Fibroblast of lung (primary cell): ENCODE results near the gene C1orf105. TPM values are rescaled to one million over a fixed set of nuclear protein-coding genes. Genes with fewer than 3 reads are reported as not detected.
A peak's percentile ranks its signal among the peaks of the same experiment; 100 is the strongest.

Experiments
- DNase-seq, 2 donors: peaks; one replicate each; pipeline versions ENCODE4 v3.0.0 to v3.0.0-alpha.2; 2010; ENCODE audit warnings: low read depth in 2 of 2
- H2AFZ ChIP-seq: 2 replicates; pipeline ENCODE4 v1.5.1; 2012; ENCODE audit warnings: low read length, control low read depth, inconsistent platforms
- H3K27ac ChIP-seq: 2 replicates; pipeline ENCODE4 v1.5.1; 2011; ENCODE audit warnings: low read length, control low read depth; ENCODE audit not compliant: insufficient read depth
- H3K27me3 ChIP-seq: 2 replicates; pipeline ENCODE4 v1.5.1; 2011; ENCODE audit warnings: mild to moderate bottlenecking, low read length; ENCODE audit not compliant: control insufficient read depth, insufficient read depth
- H3K36me3 ChIP-seq: 2 replicates; pipeline ENCODE4 v1.5.1; 2011; ENCODE audit warnings: low read length; ENCODE audit not compliant: control insufficient read depth, insufficient read depth
- H3K4me1 ChIP-seq: 2 replicates; pipeline ENCODE4 v1.5.1; 2011; ENCODE audit warnings: low read length; ENCODE audit not compliant: control insufficient read depth, insufficient read depth; ENCODE audit errors: extremely low read depth
- H3K4me2 ChIP-seq: 2 replicates; pipeline ENCODE4 v1.5.1; 2011; ENCODE audit warnings: low read length, control low read depth; ENCODE audit not compliant: insufficient read depth; ENCODE audit errors: extremely low read depth
- H3K4me3 ChIP-seq, 4 experiments: fragments of 200-600 bp in 1 of 4; sonication (generic) in 1 of 4; replicated peaks in 1 of 4; 2 replicates each; pipeline ENCODE4 v1.5.1; 2011 to 2016; ENCODE audit warnings: low read length in 4 of 4, low read depth in 3 of 4, mild to moderate bottlenecking in 3 of 4, control low read depth in 2 of 4, inconsistent platforms in 1 of 4, mixed read lengths in 1 of 4; ENCODE audit not compliant: insufficient read depth in 1 of 4; ENCODE audit errors: control extremely low read depth in 1 of 4
- H3K79me2 ChIP-seq: 2 replicates; pipeline ENCODE4 v1.5.1; 2012; ENCODE audit warnings: mild to moderate bottlenecking, low read length, inconsistent platforms; ENCODE audit not compliant: control insufficient read depth, insufficient read depth
- H3K9ac ChIP-seq: 2 replicates; pipeline ENCODE4 v1.5.1; 2011; ENCODE audit warnings: mild to moderate bottlenecking, low read length, control low read depth; ENCODE audit not compliant: insufficient read depth
- H3K9me3 ChIP-seq: 2 replicates; pipeline ENCODE4 v1.5.1; 2012; ENCODE audit warnings: low read depth, low read length; ENCODE audit not compliant: control insufficient read depth, insufficient read depth
- H4K20me1 ChIP-seq: 2 replicates; pipeline ENCODE4 v1.5.1; 2011; ENCODE audit warnings: low read length; ENCODE audit not compliant: control insufficient read depth, insufficient read depth; ENCODE audit errors: extremely low read depth
- EZH2 ChIP-seq: IDR thresholded peaks from 2 replicates; pipeline ENCODE4 v1.5.1; 2012; ENCODE audit warnings: low read length, control low read depth, mild to moderate bottlenecking; ENCODE audit errors: missing control alignments
- polyA plus RNA-seq, 2 donors: library from polyadenylated mRNA; depleted of rRNA in 1 of 2; stranded (reverse) in 1 of 2; unstranded in 1 of 2; fragments of >200 nt; gene quantifications; 2 replicates each; pipeline ENCODE4 v1.2.1, GENCODE V29; 2011 to 2012; ENCODE audit warnings: missing spikeins in 1 of 2
- total RNA-seq: library from RNA; depleted of rRNA; stranded (reverse); fragments of >200 nt; gene quantifications from 2 replicates; pipeline ENCODE4 v1.2.1, GENCODE V29; 2014
- TF ChIP-seq, protein P1 (sequence below), 2 donors: IDR thresholded peaks in 1 of 2; conservative IDR thresholded peaks in 1 of 2; 1 replicate in 1 of 2; 2 replicates in 1 of 2; pipeline ENCODE4 v1.5.1; 2011 to 2012; ENCODE audit warnings: low read length in 2 of 2, control low read depth in 1 of 2, inconsistent platforms in 1 of 2, low read depth in 1 of 2, mild to moderate bottlenecking in 1 of 2

C1orf105 gene
- total and polyA plus RNA-seq, 2 donors (not counting 1 experiment from before 2014, with no cell fraction given): not detected

DNA sequence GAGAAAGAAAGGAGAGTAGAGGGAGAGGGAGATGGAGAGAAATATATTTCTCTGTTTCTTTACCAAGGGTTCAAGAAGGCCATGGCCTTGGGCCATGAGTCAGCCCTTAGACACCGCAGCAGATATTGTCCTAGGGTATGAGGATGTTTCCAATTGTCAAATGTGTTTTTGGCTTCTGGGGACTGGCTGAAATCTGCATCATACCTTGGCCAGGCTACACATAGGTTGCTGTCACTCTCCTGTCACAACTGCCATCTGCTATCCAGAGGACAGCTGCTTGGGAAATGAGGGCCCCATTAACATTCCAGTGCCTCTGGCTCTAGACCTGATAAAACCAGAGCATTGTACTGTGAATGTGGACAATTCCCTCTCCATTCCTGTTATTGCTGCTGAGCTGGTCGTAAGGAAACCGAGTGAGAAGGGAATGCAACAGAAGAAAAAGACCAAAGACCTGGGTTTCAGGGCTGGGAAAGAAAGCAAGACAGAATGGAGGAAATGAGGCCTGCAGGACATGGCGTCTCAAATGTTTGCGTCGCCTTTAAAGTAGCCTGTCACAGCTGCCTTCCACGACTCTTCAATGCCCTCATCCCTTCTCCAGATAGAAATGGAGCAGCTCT lies 32.2 kb downstream of the C1orf105 start:
- H3K9ac ChIP-seq: no peak overlapping the region
- TF ChIP-seq EZH2: no peak
- TF ChIP-seq, protein P1, sequence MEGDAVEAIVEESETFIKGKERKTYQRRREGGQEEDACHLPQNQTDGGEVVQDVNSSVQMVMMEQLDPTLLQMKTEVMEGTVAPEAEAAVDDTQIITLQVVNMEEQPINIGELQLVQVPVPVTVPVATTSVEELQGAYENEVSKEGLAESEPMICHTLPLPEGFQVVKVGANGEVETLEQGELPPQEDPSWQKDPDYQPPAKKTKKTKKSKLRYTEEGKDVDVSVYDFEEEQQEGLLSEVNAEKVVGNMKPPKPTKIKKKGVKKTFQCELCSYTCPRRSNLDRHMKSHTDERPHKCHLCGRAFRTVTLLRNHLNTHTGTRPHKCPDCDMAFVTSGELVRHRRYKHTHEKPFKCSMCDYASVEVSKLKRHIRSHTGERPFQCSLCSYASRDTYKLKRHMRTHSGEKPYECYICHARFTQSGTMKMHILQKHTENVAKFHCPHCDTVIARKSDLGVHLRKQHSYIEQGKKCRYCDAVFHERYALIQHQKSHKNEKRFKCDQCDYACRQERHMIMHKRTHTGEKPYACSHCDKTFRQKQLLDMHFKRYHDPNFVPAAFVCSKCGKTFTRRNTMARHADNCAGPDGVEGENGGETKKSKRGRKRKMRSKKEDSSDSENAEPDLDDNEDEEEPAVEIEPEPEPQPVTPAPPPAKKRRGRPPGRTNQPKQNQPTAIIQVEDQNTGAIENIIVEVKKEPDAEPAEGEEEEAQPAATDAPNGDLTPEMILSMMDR (conservative IDR thresholded peaks at IDR 0.05 in 1 of 2, IDR thresholded peaks at IDR 0.05 in 1 of 2; ENCODE audit: low read depth in 1 of 2, low read length in 2 of 2): no peak
- peaks cover 2% of the 10 kb centered on the region for H3K4me1 ChIP-seq
- no peak overlapping the region for H3K4me2 ChIP-seq
- H3K27me3 ChIP-seq: peaks cover 2% of the 10 kb centered on the region
- H2AFZ ChIP-seq: no peak overlapping the region
- peak in 1 of 2 donors; percentile 21 for DNase-seq
- no peaks in the 10 kb centered on the region for H3K9me3 ChIP-seq
- H3K27ac ChIP-seq: no peak overlapping the region
- no peaks in the 10 kb centered on the region for H3K36me3 ChIP-seq
- no peaks in the 10 kb centered on the region for H4K20me1 ChIP-seq
- no peak overlapping the region for H3K4me3 ChIP-seq
- no peaks in the 10 kb centered on the region for H3K79me2 ChIP-seq

DNA sequence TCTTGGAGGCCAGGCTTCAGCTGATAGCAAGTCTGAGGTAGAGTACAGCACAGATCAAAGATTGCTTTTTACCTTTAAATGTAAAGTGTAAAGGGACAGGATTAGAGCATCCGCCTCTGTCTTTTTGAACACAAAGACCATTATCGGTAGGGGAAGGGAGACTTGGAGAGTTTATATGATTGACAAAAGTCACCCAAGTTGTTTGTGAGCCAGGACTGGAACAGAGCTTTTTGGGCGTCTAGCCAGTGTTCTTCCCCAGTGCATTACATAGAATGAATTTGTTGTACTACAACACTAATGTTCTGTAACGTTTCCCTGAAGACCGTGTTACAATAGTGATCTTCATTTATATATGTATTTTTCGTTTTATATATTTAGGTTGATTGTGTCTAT lies 32.7 kb downstream of the C1orf105 start:
- Histone ChIP-seq H3K9ac (no peak overlapping the region), H3K27me3 (peaks cover 2% of the 10 kb centered on the region), H3K4me3 (no peak overlapping the region), H3K4me2 (no peak overlapping the region), H3K4me1 (peaks cover 2% of the 10 kb centered on the region), H3K36me3 (no peaks in the 10 kb centered on the region), H2AFZ (no peak overlapping the region), H3K79me2 (no peaks in the 10 kb centered on the region), H4K20me1 (no peaks in the 10 kb centered on the region), H3K9me3 (no peaks in the 10 kb centered on the region), H3K27ac (no peak overlapping the region)
- DNase-seq: no peak
- TF ChIP-seq, protein P1 (conservative IDR thresholded peaks at IDR 0.05 in 1 of 2, IDR thresholded peaks at IDR 0.05 in 1 of 2; ENCODE audit: low read depth in 1 of 2, low read length in 2 of 2): no peak
- TF ChIP-seq EZH2: no peak

DNA sequence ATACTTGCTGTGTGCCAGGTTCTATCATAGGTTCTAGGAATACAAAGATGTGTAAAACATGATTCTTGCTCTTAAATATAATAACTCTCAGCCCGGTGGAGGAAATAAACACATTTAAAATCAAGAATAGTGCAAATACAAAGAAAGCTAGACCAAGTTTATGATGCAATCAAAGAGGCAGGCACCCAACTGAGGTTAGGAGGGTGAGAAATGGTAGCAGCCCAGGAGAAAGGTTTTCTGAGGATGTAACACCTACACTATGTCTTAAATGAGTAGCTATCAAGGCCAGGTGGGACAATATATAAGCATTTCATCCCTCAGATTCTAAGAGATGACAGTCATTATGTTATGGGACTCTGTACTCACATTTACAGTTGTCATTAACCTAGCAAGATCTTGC lies 33.1 kb downstream of the C1orf105 start:
- Histone ChIP-seq H3K4me2 (no peak overlapping the region), H4K20me1 (no peaks in the 10 kb centered on the region), H2AFZ (no peak overlapping the region), H3K9ac (no peak overlapping the region), H3K27ac (no peak overlapping the region), H3K36me3 (no peaks in the 10 kb centered on the region), H3K4me1 (peaks cover 2% of the 10 kb centered on the region), H3K9me3 (no peaks in the 10 kb centered on the region), H3K4me3 (no peak overlapping the region), H3K27me3 (peaks cover 2% of the 10 kb centered on the region), H3K79me2 (no peaks in the 10 kb centered on the region)
- DNase-seq: peak in 1 of 2 donors; percentile 13
- no peak for TF ChIP-seq EZH2
